GM12878 (cell line): ENCODE results near the gene CCDC172. TPM values are rescaled to one million over a fixed set of nuclear protein-coding genes. Genes with fewer than 3 reads are reported as not detected.

Source experiments
- polyA plus RNA-seq, 11 experiments: library from polyadenylated mRNA; depleted of rRNA in 4 of 11; unstranded in 6 of 11; stranded (reverse) in 5 of 11; fragments of >200 nt; fragmentation: Nextera tagmentation in 4 of 11; fragmentation: Illumina TruSeq in 1 of 11; extraction: Ambion mirVana in 4 of 11; extraction: Trizol in 1 of 11; gene quantifications; 1 replicate in 1 of 11; 2 replicates in 10 of 11; pipeline versions ENCODE4 v1.2.1 to v1.2.3, GENCODE V29; 2011 to 2016; ENCODE audit warnings: inconsistent platforms in 2 of 11, missing spikeins in 2 of 11, low read depth in 1 of 11
- small RNA-seq: library from RNA; depleted of rRNA; stranded (forward); fragments of <200 nt; gene quantifications from one replicate; pipeline ENCODE3, GENCODE V24; 2014
- total RNA-seq, 4 experiments: library from RNA; depleted of rRNA in 3 of 4; stranded (reverse); fragments of >200 nt in 3 of 4; fragmentation: Illumina TruSeq in 1 of 4; extraction: Trizol in 1 of 4; gene quantifications; 2 replicates each; pipeline versions ENCODE4 v1.2.1 to v1.2.3, GENCODE V29; 2013 to 2021

Gene CCDC172
- total and polyA plus RNA-seq, 10 of the 15 experiments (the other 5 are each of a cell fraction or from before 2014, with no cell fraction given): not detected

Small RNAs within 50 kb of the gene (small RNA-seq; reads per million reads assigned to genes)
- not detected for gene SNRPGP6

Other genes with a start within 250 kb of the CCDC172 start
- not detected in 2 replicates for gene GFRA1, start 51.2 kb upstream of the CCDC172 start, total RNA-seq (2014; rRNA removed)
- not detected in 2 replicates for gene GFRA1, start 51.2 kb upstream of the CCDC172 start, total RNA-seq (2014; rRNA removed; fragmentation: Illumina TruSeq; extraction: Trizol)
- gene GFRA1, start 51.2 kb upstream of the CCDC172 start, total RNA-seq (2021): 0.05 TPM in 2 replicates
- gene GFRA1, start 51.2 kb upstream of the CCDC172 start, polyA plus RNA-seq (2011; rRNA removed): not detected in 2 replicates
- not detected in 2 replicates for gene GFRA1, start 51.2 kb upstream of the CCDC172 start, polyA plus RNA-seq (2014; fragmentation: Illumina TruSeq; extraction: Trizol)
- gene GFRA1, start 51.2 kb upstream of the CCDC172 start, polyA plus RNA-seq (2014; fragmentation: Nextera tagmentation; extraction: Ambion mirVana): not detected
- gene GFRA1, start 51.2 kb upstream of the CCDC172 start, polyA plus RNA-seq (2014; rRNA removed): not detected in 2 replicates
- gene GFRA1, start 51.2 kb upstream of the CCDC172 start, polyA plus RNA-seq (2016; fragmentation: Nextera tagmentation; extraction: Ambion mirVana): under 1 TPM in 1 of 2 experiments, not detected in 1; 0.19 TPM
- not detected in 2 replicates for gene PNLIPRP3, start 103.4 kb downstream of the CCDC172 start, total RNA-seq (2014; rRNA removed)
- not detected in 2 replicates for gene PNLIPRP3, start 103.4 kb downstream of the CCDC172 start, total RNA-seq (2014; rRNA removed; fragmentation: Illumina TruSeq; extraction: Trizol)
- not detected in 2 replicates for gene PNLIPRP3, start 103.4 kb downstream of the CCDC172 start, total RNA-seq (2021)
- gene PNLIPRP3, start 103.4 kb downstream of the CCDC172 start, polyA plus RNA-seq (2011; rRNA removed): 0.03 TPM in 1 of 2 replicates, not detected in the other
- not detected in 2 replicates for gene PNLIPRP3, start 103.4 kb downstream of the CCDC172 start, polyA plus RNA-seq (2014; fragmentation: Illumina TruSeq; extraction: Trizol)
- not detected for gene PNLIPRP3, start 103.4 kb downstream of the CCDC172 start, polyA plus RNA-seq (2014; fragmentation: Nextera tagmentation; extraction: Ambion mirVana)
- gene PNLIPRP3, start 103.4 kb downstream of the CCDC172 start, polyA plus RNA-seq (2014; rRNA removed): not detected in 2 replicates
- not detected for gene PNLIPRP3, start 103.4 kb downstream of the CCDC172 start, polyA plus RNA-seq (2016; fragmentation: Nextera tagmentation; extraction: Ambion mirVana)
- gene PNLIP, start 221.5 kb downstream of the CCDC172 start, total RNA-seq (2014; rRNA removed): not detected in 2 replicates
- gene PNLIP, start 221.5 kb downstream of the CCDC172 start, total RNA-seq (2014; rRNA removed; fragmentation: Illumina TruSeq; extraction: Trizol): not detected in 2 replicates
- 1.1 and 2.4 TPM in 2 replicates for gene PNLIP, start 221.5 kb downstream of the CCDC172 start, total RNA-seq (2021)
- not detected in 2 replicates for gene PNLIP, start 221.5 kb downstream of the CCDC172 start, polyA plus RNA-seq (2011; rRNA removed)
- gene PNLIP, start 221.5 kb downstream of the CCDC172 start, polyA plus RNA-seq (2014; fragmentation: Illumina TruSeq; extraction: Trizol): not detected in 2 replicates
- gene PNLIP, start 221.5 kb downstream of the CCDC172 start, polyA plus RNA-seq (2014; fragmentation: Nextera tagmentation; extraction: Ambion mirVana): not detected
- gene PNLIP, start 221.5 kb downstream of the CCDC172 start, polyA plus RNA-seq (2014; rRNA removed): not detected in 2 replicates
- gene PNLIP, start 221.5 kb downstream of the CCDC172 start, polyA plus RNA-seq (2016; fragmentation: Nextera tagmentation; extraction: Ambion mirVana): not detected